ENCODE results near the gene SLITRK3. TPM values are rescaled to one million over a fixed set of nuclear protein-coding genes. Genes with fewer than 3 reads are reported as not detected.
"Not testable (repeated sequence)": the region's sequence is repeated elsewhere in the genome, so short reads cannot be mapped to it uniquely, and the experiment has no call there.

Gene SLITRK3
- total and polyA plus RNA-seq, 2 of the 13 experiments (the other 11 are each of a cell fraction or from before 2014, with no cell fraction given): not detected

DNA sequence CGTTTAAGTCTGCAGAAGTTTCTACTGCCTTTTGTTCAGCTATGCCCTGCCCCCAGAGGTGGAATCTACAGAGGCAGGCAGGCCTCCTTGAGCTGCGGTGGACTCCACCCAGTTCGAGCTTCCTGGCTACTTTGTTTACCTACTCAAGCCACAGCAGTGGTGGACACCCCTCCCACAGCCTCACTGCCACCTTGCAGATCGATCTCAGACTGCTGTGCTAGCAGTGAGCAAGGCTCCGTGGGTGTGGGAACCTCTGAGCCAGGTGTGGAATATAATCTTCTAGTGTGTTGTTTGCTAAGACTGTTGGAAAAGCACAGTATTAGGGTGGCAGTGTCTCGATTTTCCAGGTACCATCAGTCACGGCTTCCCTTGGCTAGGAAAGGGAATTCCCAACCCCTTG lies 56.3 kb downstream of the SLITRK3 start:
- in situ Hi-C loops (cut with HindIII; ENCODE audit: extremely low pct_ligation_motif_present, low pct_unique_long_range_greater_than_20kb); H3K4me1 ChIP-seq (ENCODE audit: insufficient read depth, low read length); H3K79me2 ChIP-seq (ENCODE audit: insufficient read depth, low read length); H3K27ac ChIP-seq (ENCODE audit: extremely low read length, insufficient read depth, low read length); FAIRE-seq; CTCF ChIA-PET (ENCODE audit: low intra/inter-chr PET ratio, low total read pairs); H3K9ac ChIP-seq (ENCODE audit: insufficient read depth, low read depth, low read length); H3K27me3 ChIP-seq (ENCODE audit: control insufficient read depth in 1 of 2, insufficient read depth in 2 of 2, low read length in 2 of 2); H3K4me3 ChIP-seq (replicated peaks in 1 of 3; ENCODE audit: insufficient read depth in 1 of 3, low read depth in 2 of 3, low read length in 3 of 3); ATAC-seq; H2AFZ ChIP-seq (ENCODE audit: low read length); POLR2A ChIA-PET; BruUV-seq (replicated peaks); intact Hi-C loops (cut with micrococcal nuclease; ENCODE audit: unreplicated experiment); H4K20me1 ChIP-seq (ENCODE audit: insufficient read depth, low read length); H3K36me3 ChIP-seq (replicated peaks in 1 of 2; ENCODE audit: control insufficient read depth in 1 of 2, insufficient read depth in 2 of 2, low read length in 2 of 2); DNase-seq (ENCODE audit: low spot score); H3K9me3 ChIP-seq (ENCODE audit: low read length): not testable (repeated sequence)
- TF ChIP-seq STAG1 (CRISPR knock-in tag; IDR thresholded peaks at IDR 0.05): peak; percentile 10; the same call in 1 of the 2 replicates
- 0 out of 2 replicates have a peak, but pooled peaks have one; percentile 26 for TF ChIP-seq SALL1 (CRISPR knock-in tag; IDR thresholded peaks at IDR 0.05)
- WGBS (ENCODE audit: low lambda C conversion rate): 0% methylated on average over 7 of the region's 7 CpGs
- peak overlapping the region; percentile 41 for H3K4me2 ChIP-seq (ENCODE audit: low read depth, low read length)

Other genes starting within 250 kb of the SLITRK3 start
- not detected in 2 replicates for gene SI, start 117.9 kb downstream of the SLITRK3 start, total RNA-seq (2016; rRNA removed; fragmentation: Illumina TruSeq; extraction: Trizol)
- not detected in 2 replicates for gene SI, start 117.9 kb downstream of the SLITRK3 start, polyA plus RNA-seq (2011; rRNA removed)

All from HepG2 (cell line).